ENCODE results near the gene VPS8.

The VPS8 gene

GRCh38 chr3:184783319-184783718 lies 28.6 kb upstream of the VPS8 start:
- DNase-seq: no peak

- no peak for DNase-seq
These were observed 27.1 kb upstream of the VPS8 start for GRCh38 chr3:184784731-184785500.

GRCh38 chr3:184785890-184786279 lies 26.1 kb upstream of the VPS8 start:
- DNase-seq: no peak

- DNase-seq: no peak
These were observed 25.6 kb upstream of the VPS8 start for GRCh38 chr3:184786280-184786941.

- DNase-seq: no peak
These were observed 23.2 kb upstream of the VPS8 start for GRCh38 chr3:184788751-184789150.

GRCh38 chr3:184789314-184789998 lies 22.5 kb upstream of the VPS8 start:
- DNase-seq: no peak

- no peak for DNase-seq
These were observed 20.8 kb upstream of the VPS8 start for GRCh38 chr3:184791171-184791570.

- no peak for DNase-seq
These were observed 16.3 kb upstream of the VPS8 start for GRCh38 chr3:184795522-184796190.

- DNase-seq: no peak
These were observed 15.4 kb upstream of the VPS8 start for GRCh38 chr3:184796551-184796950.

- no peak for DNase-seq
These were observed 15.0 kb upstream of the VPS8 start for GRCh38 chr3:184796954-184797353.

GRCh38 chr3:184798120-184798519 lies 13.8 kb upstream of the VPS8 start:
- DNase-seq: no peak

- no peak for DNase-seq
These were observed 11.5 kb upstream of the VPS8 start for GRCh38 chr3:184800349-184800930.

GRCh38 chr3:184801241-184801785 lies 10.7 kb upstream of the VPS8 start:
- DNase-seq: no peak

GRCh38 chr3:184802150-184802549 lies 9.8 kb upstream of the VPS8 start:
- no peak for DNase-seq

GRCh38 chr3:184804801-184805200 lies 7.2 kb upstream of the VPS8 start:
- DNase-seq: no peak

GRCh38 chr3:184805351-184806038 lies 6.5 kb upstream of the VPS8 start:
- DNase-seq: peak; percentile 84

- no peak for DNase-seq
These were observed 5.2 kb upstream of the VPS8 start for GRCh38 chr3:184806567-184807271.

GRCh38 chr3:184807549-184807948 lies 4.4 kb upstream of the VPS8 start:
- no peak for DNase-seq

GRCh38 chr3:184808021-184808420 lies 3.9 kb upstream of the VPS8 start:
- DNase-seq: no peak

- DNase-seq: no peak
These were observed 1.8 kb upstream of the VPS8 start for GRCh38 chr3:184810146-184810545.

- DNase-seq: no peak
These were observed 932 bp upstream of the VPS8 start for GRCh38 chr3:184811034-184811433.

- no peak for DNase-seq
These were observed 335 bp upstream of the VPS8 start for GRCh38 chr3:184811663-184811998.

All from NCI-H146 (cell line).